Measurements from ENCODE around the gene BRPF1.

- TF ChIP-seq EZH2phosphoT487 (IDR thresholded peaks at IDR 0.05; ENCODE audit: borderline replicate concordance), result no peak
- TF ChIP-seq, protein P1, sequence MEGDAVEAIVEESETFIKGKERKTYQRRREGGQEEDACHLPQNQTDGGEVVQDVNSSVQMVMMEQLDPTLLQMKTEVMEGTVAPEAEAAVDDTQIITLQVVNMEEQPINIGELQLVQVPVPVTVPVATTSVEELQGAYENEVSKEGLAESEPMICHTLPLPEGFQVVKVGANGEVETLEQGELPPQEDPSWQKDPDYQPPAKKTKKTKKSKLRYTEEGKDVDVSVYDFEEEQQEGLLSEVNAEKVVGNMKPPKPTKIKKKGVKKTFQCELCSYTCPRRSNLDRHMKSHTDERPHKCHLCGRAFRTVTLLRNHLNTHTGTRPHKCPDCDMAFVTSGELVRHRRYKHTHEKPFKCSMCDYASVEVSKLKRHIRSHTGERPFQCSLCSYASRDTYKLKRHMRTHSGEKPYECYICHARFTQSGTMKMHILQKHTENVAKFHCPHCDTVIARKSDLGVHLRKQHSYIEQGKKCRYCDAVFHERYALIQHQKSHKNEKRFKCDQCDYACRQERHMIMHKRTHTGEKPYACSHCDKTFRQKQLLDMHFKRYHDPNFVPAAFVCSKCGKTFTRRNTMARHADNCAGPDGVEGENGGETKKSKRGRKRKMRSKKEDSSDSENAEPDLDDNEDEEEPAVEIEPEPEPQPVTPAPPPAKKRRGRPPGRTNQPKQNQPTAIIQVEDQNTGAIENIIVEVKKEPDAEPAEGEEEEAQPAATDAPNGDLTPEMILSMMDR (conservative IDR thresholded peaks at IDR 0.05; ENCODE audit: low read length), result no peak
Measured at GRCh38 chr3:9780458-9780812, 48.9 kb downstream of the BRPF1 start.

Measured in Loucy (cell line).